GM23338 (cell line): ENCODE measurements around the gene NEB. TPM values are rescaled to one million over a fixed set of nuclear protein-coding genes. Genes with fewer than 3 reads are reported as not detected.

ENCODE experiments used
- ATAC-seq: fragments of 200-7000 bp; cut with Tn5 transposase; 3 replicates; pipeline ENCODE4 v1.9.1; 2020
- DNase-seq: peaks from one replicate; pipeline ENCODE4 v3.0.0-alpha.2; 2015; ENCODE audit warnings: low spot score
- H2AFZ ChIP-seq: fragments of 200-600 bp; sonication (generic); 2 replicates; pipeline ENCODE4 v1.8.0; 2016; ENCODE audit warnings: antibody characterized with exemption, mild to moderate bottlenecking, moderate library complexity
- H3F3A ChIP-seq: fragments of 200-600 bp; sonication (generic); replicated peaks from 2 replicates; pipeline ENCODE4 v1.8.0; 2017; ENCODE audit warnings: antibody characterized with exemption, mixed run types, low read depth
- H3K27ac ChIP-seq: fragments of 200-600 bp; sonication (generic); 2 replicates; pipeline ENCODE4 v1.6.1; 2016; ENCODE audit warnings: low read depth
- H3K27me3 ChIP-seq: fragments of 200-600 bp; sonication (generic); 2 replicates; pipeline ENCODE4 v1.8.0; 2016; ENCODE audit warnings: mild to moderate bottlenecking, mixed run types, moderate library complexity; ENCODE audit not compliant: insufficient read depth
- H3K36me3 ChIP-seq: fragments of 200-600 bp; sonication (generic); 2 replicates; pipeline ENCODE4 v1.8.0; 2016; ENCODE audit warnings: mild to moderate bottlenecking; ENCODE audit not compliant: insufficient read depth
- H3K4me1 ChIP-seq: fragments of 200-600 bp; sonication (generic); 2 replicates; pipeline ENCODE4 v1.8.0; 2016; ENCODE audit warnings: mild to moderate bottlenecking, moderate library complexity; ENCODE audit not compliant: insufficient read depth
- H3K4me2 ChIP-seq: fragments of 200-600 bp; sonication (generic); 2 replicates; pipeline ENCODE4 v1.7.1; 2017; ENCODE audit warnings: mixed run types
- H3K4me3 ChIP-seq: fragments of 200-600 bp; sonication (generic); 2 replicates; pipeline ENCODE4 v1.6.1; 2016; ENCODE audit warnings: mixed run types
- H3K79me2 ChIP-seq: fragments of 200-600 bp; sonication (generic); replicated peaks from 2 replicates; pipeline ENCODE4 v1.8.0; 2017; ENCODE audit warnings: mild to moderate bottlenecking; ENCODE audit not compliant: insufficient read depth
- H3K9me2 ChIP-seq: fragments of 200-600 bp; sonication (generic); 2 replicates; pipeline ENCODE4 v1.8.0; 2017; ENCODE audit not compliant: insufficient read depth
- H4K20me1 ChIP-seq: fragments of 200-600 bp; sonication (generic); replicated peaks from 2 replicates; pipeline ENCODE4 v1.8.0; 2017; ENCODE audit warnings: mild to moderate bottlenecking; ENCODE audit not compliant: insufficient read depth
- H3K27ac Mint-ChIP-seq: 2 replicates; pipeline ENCODE4 v1.8.0; 2020; ENCODE audit warnings: inconsistent platforms, mild to moderate bottlenecking, moderate library complexity, mixed read lengths
- H3K27me3 Mint-ChIP-seq: 3 replicates; pipeline ENCODE4 v1.8.0; 2022; ENCODE audit warnings: low read depth, mild to moderate bottlenecking, moderate library complexity, mixed read lengths, inconsistent platforms; ENCODE audit not compliant: insufficient read depth, poor library complexity
- H3K36me3 Mint-ChIP-seq: 3 replicates; pipeline ENCODE4 v1.8.0; 2021; ENCODE audit warnings: low read depth, mild to moderate bottlenecking, inconsistent platforms, moderate library complexity, mixed read lengths
- H3K4me1 Mint-ChIP-seq: 3 replicates; pipeline ENCODE4 v1.8.0; 2020; ENCODE audit warnings: mild to moderate bottlenecking, inconsistent platforms, mixed read lengths
- H3K4me3 Mint-ChIP-seq: 3 replicates; pipeline ENCODE4 v1.8.0; 2021; ENCODE audit warnings: moderate library complexity, mild to moderate bottlenecking, inconsistent platforms, mixed read lengths
- H3K9me3 Mint-ChIP-seq: 3 replicates; pipeline ENCODE4 v1.8.0; 2020; ENCODE audit warnings: moderate library complexity, mild to moderate bottlenecking, inconsistent platforms, mixed read lengths
- CREB1 ChIP-seq: fragments of 250-450 bp; sonication (Bioruptor Pico); IDR thresholded peaks from 2 replicates; pipeline ENCODE4 v1.5.0; 2020; ENCODE audit warnings: low read depth, mild to moderate bottlenecking, moderate library complexity
- CTCF ChIP-seq, 2 experiments: fragments of 200-600 bp in 1 of 2; sonication (generic) in 1 of 2; conservative IDR thresholded peaks; 2 replicates each; pipeline versions ENCODE4 v1.5.1 to v1.6.1; 2016 to 2017; ENCODE audit warnings: antibody characterized with exemption in 2 of 2, low read depth in 2 of 2, mild to moderate bottlenecking in 2 of 2, moderate library complexity in 1 of 2
- ETS1 ChIP-seq: IDR thresholded peaks from 2 replicates; pipeline ENCODE4 v1.6.1; 2016; ENCODE audit warnings: antibody characterized with exemption
- EZH2 ChIP-seq: fragments of 200-600 bp; sonication (generic); IDR thresholded peaks from one replicate; pipeline ENCODE4 v1.8.0; 2017; ENCODE audit warnings: antibody characterized with exemption, mild to moderate bottlenecking, low read depth; ENCODE audit not compliant: unreplicated experiment
- EZH2phosphoT487 ChIP-seq: fragments of 200-600 bp; sonication (generic); IDR thresholded peaks from one replicate; pipeline ENCODE4 v1.8.1; 2018; ENCODE audit warnings: antibody characterized with exemption; ENCODE audit not compliant: unreplicated experiment
- JUNB ChIP-seq: IDR thresholded peaks from one replicate; pipeline ENCODE4 v1.6.1; 2016; ENCODE audit warnings: antibody characterized with exemption; ENCODE audit not compliant: unreplicated experiment
- NANOG ChIP-seq: IDR thresholded peaks from 2 replicates; pipeline ENCODE4 v1.6.1; 2016; ENCODE audit warnings: antibody characterized with exemption, borderline replicate concordance
- POLR2AphosphoS5 ChIP-seq: IDR thresholded peaks from 2 replicates; pipeline ENCODE4 v1.6.1; 2016; ENCODE audit warnings: antibody characterized with exemption, low read depth
- REST ChIP-seq: IDR thresholded peaks from one replicate; pipeline ENCODE4 v1.6.1; 2018; ENCODE audit warnings: antibody characterized with exemption; ENCODE audit not compliant: unreplicated experiment
- STAT1 ChIP-seq: IDR thresholded peaks from one replicate; pipeline ENCODE4 v1.6.1; 2016; ENCODE audit warnings: antibody characterized with exemption; ENCODE audit not compliant: unreplicated experiment
- ZNF114 ChIP-seq: fragments of 250-450 bp; sonication (Bioruptor Pico); IDR thresholded peaks from 2 replicates; pipeline ENCODE4 v1.5.0; 2020; ENCODE audit warnings: mild to moderate bottlenecking, moderate library complexity
- ZNF331 ChIP-seq: fragments of 250-450 bp; sonication (Bioruptor Pico); IDR thresholded peaks from 2 replicates; pipeline ENCODE4 v1.5.0; 2020; ENCODE audit warnings: low read depth, mild to moderate bottlenecking, moderate library complexity
- ZNF462 ChIP-seq: fragments of 250-450 bp; sonication (Bioruptor Pico); IDR thresholded peaks from 2 replicates; pipeline ENCODE4 v1.5.0; 2020; ENCODE audit warnings: mild to moderate bottlenecking, moderate library complexity
- long read RNA-seq: library from polyadenylated mRNA; unstranded; transcript quantifications from one replicate; pipeline ENCODE4 v2.0.0, GENCODE V29; 2020; ENCODE audit not compliant: unreplicated experiment
- polyA plus RNA-seq: library from polyadenylated mRNA; unstranded; fragments of >200 nt; fragmentation: Nextera tagmentation; extraction: Ambion mirVana; gene quantifications from 2 replicates; pipeline ENCODE4 v1.2.1, GENCODE V29; 2016
- total RNA-seq: library from RNA; depleted of rRNA; stranded (reverse); fragments of >200 nt; shearing (Covaris generic); gene quantifications from 2 replicates; pipeline ENCODE4 v1.2.3, GENCODE V29; 2014; rRNA removed

Gene NEB
- total RNA-seq (8.2 and 13.7 TPM in 2 replicates), polyA plus RNA-seq (4.9 and 6.2 TPM in 2 replicates)
- long read RNA-seq, partial matches to known transcripts, result 3 of 3 reads
- long read RNA-seq, other reads (novel, unspliced or antisense), result 0 of 3 reads

GRCh38 chr2:151733771-151734672 is at the start of gene NEB:
TSS of gene NEB (minus strand) at chr2:151734476. CDS start at chr2:151733156, 1,320 bp downstream.
- peaks cover 42% of the 10 kb centered on the region for H3K4me1 ChIP-seq
- 0 out of 2 replicates have a peak within 1 kb of the TSS, but pooled peaks have one; percentile 0 for H2AFZ ChIP-seq
- H3K79me2 ChIP-seq, result no peaks in the 10 kb centered on the region
- no peaks in the 10 kb centered on the region for H3K9me2 ChIP-seq
- Mint-ChIP-seq H3K4me3 (0 out of 3 replicates have a peak within 1 kb of the TSS, but pooled peaks have one; percentile 14), H3K36me3 (no peaks in the 10 kb centered on the region), H3K9me3 (no peaks in the 10 kb centered on the region), H3K27me3 (peaks cover 2% of the 10 kb centered on the region), H3K27ac (no peak within 1 kb of the TSS), H3K4me1 (peaks cover 38% of the 10 kb centered on the region)
- no peaks in the 10 kb centered on the region for H3K27me3 ChIP-seq
- ATAC-seq, result peak; percentile 59
- DNase-seq, result peak; percentile 35
- no peaks in the 10 kb centered on the region for H3F3A ChIP-seq
- peak within 1 kb of the TSS; percentile 10; the same call in 1 of the 2 replicates for H3K4me2 ChIP-seq
- no peaks in the 10 kb centered on the region for H3K36me3 ChIP-seq
- no peak within 1 kb of the TSS for H3K27ac ChIP-seq
- no peaks in the 10 kb centered on the region for H4K20me1 ChIP-seq
- no peak within 1 kb of the TSS for H3K4me3 ChIP-seq
- TF ChIP-seq NANOG (no peak), ZNF331 (CRISPR knock-in tag) (no peak), ETS1 (no peak), EZH2phosphoT487 (no peak), JUNB (no peak), POLR2AphosphoS5 (no peak), EZH2 (no peak), CTCF (conservative IDR thresholded peaks at IDR 0.05; ENCODE audit: low read depth in 2 of 2) (no peak), CREB1 (CRISPR knock-in tag) (no peak), ZNF462 (CRISPR knock-in tag) (no peak), ZNF114 (CRISPR knock-in tag) (no peak), STAT1 (no peak), REST (no peak)
